Mammary epithelial cell (primary cell): Measurements from ENCODE around the gene EVC2.

Source experiments
- CTCF ChIP-seq, 2 donors: IDR thresholded peaks in 1 of 2; conservative IDR thresholded peaks in 1 of 2; 2 replicates each; pipeline ENCODE4 v1.5.1; 2011 to 2012; ENCODE audit warnings: inconsistent platforms in 2 of 2, low read length in 2 of 2, mild to moderate bottlenecking in 2 of 2, control low read depth in 1 of 2, low read depth in 1 of 2; ENCODE audit not compliant: insufficient read depth in 1 of 2; ENCODE audit errors: extremely low read depth in 1 of 2
- EZH2 ChIP-seq: IDR thresholded peaks from 2 replicates; pipeline ENCODE4 v1.6.1; 2012; ENCODE audit warnings: low read length, inconsistent platforms, borderline replicate concordance

GRCh38 chr4:5574386-5574785 is 134.0 kb downstream of the EVC2 start:
- TF ChIP-seq CTCF (conservative IDR thresholded peaks at IDR 0.05 in 1 of 2, IDR thresholded peaks at IDR 0.05 in 1 of 2; ENCODE audit: extremely low read depth in 1 of 2, insufficient read depth in 1 of 2, low read depth in 1 of 2, low read length in 2 of 2) (no peak), EZH2 (no peak)
